ENCODE data around the gene SERPINE1. TPM values are rescaled to one million over a fixed set of nuclear protein-coding genes. Genes with fewer than 3 reads are reported as not detected.

The SERPINE1 gene
- total RNA-seq, 1 donor from 2014 or later = 4.3 TPM

- H3K36me3 ChIP-seq = peaks cover 23% of the 10 kb centered on the region
- H3K4me3 ChIP-seq = peak within 1 kb of the TSS; percentile 94
- H3K4me1 ChIP-seq = peaks cover 18% of the 10 kb centered on the region
- H3K27me3 ChIP-seq (ENCODE audit: low read depth) = peaks cover 12% of the 10 kb centered on the region
- intact Hi-C loops (cut with micrococcal nuclease) = no loop called here
- H3K27ac ChIP-seq (replicated peaks) = peak within 1 kb of the TSS; percentile 19
- TF ChIP-seq CTCF (IDR thresholded peaks at IDR 0.05; ENCODE audit: borderline replicate concordance) = no peak
- no peaks in the 10 kb centered on the region for H3K9me3 ChIP-seq (replicated peaks)
- peak; percentile 95 for DNase-seq
Observed at GRCh38 chr7:101153969-101154692, 27.2 kb downstream of the SERPINE1 start, which contains the start of gene AP1S1. TSS of gene AP1S1 (plus strand) at chr7:101154476. CDS start at chr7:101154515, 39 bp downstream.

- H3K27ac ChIP-seq (replicated peaks) = peak overlapping the region; percentile 19
Observed at GRCh38 chr7:101154693-101155102, 27.8 kb downstream of the SERPINE1 start.

GRCh38 chr7:101155303-101155702 lies 28.4 kb downstream of the SERPINE1 start:
- intact Hi-C loops (cut with micrococcal nuclease) = no loop called here
- H3K9me3 ChIP-seq (replicated peaks) = no peaks in the 10 kb centered on the region
- H3K4me3 ChIP-seq = peak overlapping the region; percentile 94
- H3K27me3 ChIP-seq (ENCODE audit: low read depth) = peaks cover 11% of the 10 kb centered on the region
- peaks cover 32% of the 10 kb centered on the region for H3K36me3 ChIP-seq
- TF ChIP-seq CTCF (IDR thresholded peaks at IDR 0.05; ENCODE audit: borderline replicate concordance) = no peak
- H3K27ac ChIP-seq (replicated peaks) = no peak overlapping the region
- peaks cover 18% of the 10 kb centered on the region for H3K4me1 ChIP-seq
- no peak for DNase-seq

More at GRCh38 chr7:101154693-101155102, 27.8 kb downstream of the SERPINE1 start:
- H3K9me3 ChIP-seq (replicated peaks) = no peaks in the 10 kb centered on the region
- H3K4me3 ChIP-seq = peak overlapping the region; percentile 94
- peaks cover 11% of the 10 kb centered on the region for H3K27me3 ChIP-seq (ENCODE audit: low read depth)
- H3K4me1 ChIP-seq = peaks cover 18% of the 10 kb centered on the region
- intact Hi-C loops (cut with micrococcal nuclease) = no loop called here
- no peak for TF ChIP-seq CTCF (IDR thresholded peaks at IDR 0.05; ENCODE audit: borderline replicate concordance)
- H3K36me3 ChIP-seq = peaks cover 28% of the 10 kb centered on the region
- no peak for DNase-seq

- Histone ChIP-seq H3K4me3 (no peak overlapping the region), H3K27me3 (ENCODE audit: low read depth) (peaks cover 21% of the 10 kb centered on the region), H3K9me3 (replicated peaks) (no peaks in the 10 kb centered on the region), H3K36me3 (peaks cover 35% of the 10 kb centered on the region), H3K4me1 (peaks cover 18% of the 10 kb centered on the region), H3K27ac (replicated peaks) (no peak overlapping the region)
- no peak for DNase-seq
- intact Hi-C loops (cut with micrococcal nuclease) = no loop called here
- TF ChIP-seq CTCF (IDR thresholded peaks at IDR 0.05; ENCODE audit: borderline replicate concordance) = no peak
Observed at GRCh38 chr7:101156277-101156676, 29.4 kb downstream of the SERPINE1 start.

- Histone ChIP-seq H3K27me3 (ENCODE audit: low read depth) (peaks cover 28% of the 10 kb centered on the region), H3K36me3 (peaks cover 35% of the 10 kb centered on the region), H3K4me1 (peaks cover 18% of the 10 kb centered on the region), H3K9me3 (replicated peaks) (no peaks in the 10 kb centered on the region), H3K4me3 (no peak overlapping the region), H3K27ac (replicated peaks) (no peak overlapping the region)
- intact Hi-C loops (cut with micrococcal nuclease) = no loop called here
- DNase-seq = no peak
- TF ChIP-seq CTCF (IDR thresholded peaks at IDR 0.05; ENCODE audit: borderline replicate concordance) = no peak
Observed at GRCh38 chr7:101156866-101157589, 30.1 kb downstream of the SERPINE1 start.
